Gastrocnemius medialis (tissue), 4 donors: ENCODE data around the gene TLR4.

Source experiments
- POLR2A ChIP-seq, 2 donors: fragments of 450-650 bp; IDR thresholded peaks; one replicate each; pipeline ENCODE4 v1.6.1; 2017; ENCODE audit warnings: antibody characterized with exemption in 2 of 2, mild to moderate bottlenecking in 2 of 2, moderate library complexity in 2 of 2
- TF ChIP-seq, protein P1 (sequence below), 5 experiments: fragments of 450-650 bp in 3 of 5; fragments of 200-600 bp in 2 of 5; sonication (generic) in 2 of 5; IDR thresholded peaks in 4 of 5; conservative IDR thresholded peaks in 1 of 5; 1 replicate in 4 of 5; 2 replicates in 1 of 5; pipeline ENCODE4 v1.5.1; 2016 to 2019; ENCODE audit warnings: antibody characterized with exemption in 5 of 5, mild to moderate bottlenecking in 3 of 5, moderate library complexity in 3 of 5

DNA sequence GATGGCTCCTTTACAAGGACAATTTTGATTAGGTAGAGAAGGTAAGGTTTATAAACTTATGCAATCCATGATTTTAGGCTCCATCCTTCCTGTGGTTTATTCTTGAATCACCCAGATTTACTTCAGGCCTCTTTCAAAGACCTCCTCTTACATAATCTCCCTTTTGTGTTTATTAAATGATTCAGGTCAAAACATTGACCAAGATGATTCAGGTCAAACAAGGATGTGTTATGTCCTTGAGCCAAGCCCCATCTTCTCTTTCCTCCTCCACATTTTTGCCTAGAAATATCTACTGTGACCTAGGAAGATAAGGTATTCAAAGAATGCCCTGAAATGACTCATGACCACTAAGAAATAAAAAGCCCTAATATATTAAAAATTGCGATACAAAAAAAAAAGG lies 31.8 kb upstream of the TLR4 start:
- TF ChIP-seq, protein P1, sequence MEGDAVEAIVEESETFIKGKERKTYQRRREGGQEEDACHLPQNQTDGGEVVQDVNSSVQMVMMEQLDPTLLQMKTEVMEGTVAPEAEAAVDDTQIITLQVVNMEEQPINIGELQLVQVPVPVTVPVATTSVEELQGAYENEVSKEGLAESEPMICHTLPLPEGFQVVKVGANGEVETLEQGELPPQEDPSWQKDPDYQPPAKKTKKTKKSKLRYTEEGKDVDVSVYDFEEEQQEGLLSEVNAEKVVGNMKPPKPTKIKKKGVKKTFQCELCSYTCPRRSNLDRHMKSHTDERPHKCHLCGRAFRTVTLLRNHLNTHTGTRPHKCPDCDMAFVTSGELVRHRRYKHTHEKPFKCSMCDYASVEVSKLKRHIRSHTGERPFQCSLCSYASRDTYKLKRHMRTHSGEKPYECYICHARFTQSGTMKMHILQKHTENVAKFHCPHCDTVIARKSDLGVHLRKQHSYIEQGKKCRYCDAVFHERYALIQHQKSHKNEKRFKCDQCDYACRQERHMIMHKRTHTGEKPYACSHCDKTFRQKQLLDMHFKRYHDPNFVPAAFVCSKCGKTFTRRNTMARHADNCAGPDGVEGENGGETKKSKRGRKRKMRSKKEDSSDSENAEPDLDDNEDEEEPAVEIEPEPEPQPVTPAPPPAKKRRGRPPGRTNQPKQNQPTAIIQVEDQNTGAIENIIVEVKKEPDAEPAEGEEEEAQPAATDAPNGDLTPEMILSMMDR (IDR thresholded peaks at IDR 0.05 in 4 of 5, conservative IDR thresholded peaks at IDR 0.05 in 1 of 5), result no peak
- no peak for TF ChIP-seq POLR2A (IDR thresholded peaks at IDR 0.05)
